ENCODE measurements around the gene ESRRA. TPM values are rescaled to one million over a fixed set of nuclear protein-coding genes. Genes with fewer than 3 reads are reported as not detected.

ESRRA gene
- total and polyA plus RNA-seq, 2 of the 4 experiments (the other 2 are of a cell fraction) = 10.2 to 15.0 TPM

DNA sequence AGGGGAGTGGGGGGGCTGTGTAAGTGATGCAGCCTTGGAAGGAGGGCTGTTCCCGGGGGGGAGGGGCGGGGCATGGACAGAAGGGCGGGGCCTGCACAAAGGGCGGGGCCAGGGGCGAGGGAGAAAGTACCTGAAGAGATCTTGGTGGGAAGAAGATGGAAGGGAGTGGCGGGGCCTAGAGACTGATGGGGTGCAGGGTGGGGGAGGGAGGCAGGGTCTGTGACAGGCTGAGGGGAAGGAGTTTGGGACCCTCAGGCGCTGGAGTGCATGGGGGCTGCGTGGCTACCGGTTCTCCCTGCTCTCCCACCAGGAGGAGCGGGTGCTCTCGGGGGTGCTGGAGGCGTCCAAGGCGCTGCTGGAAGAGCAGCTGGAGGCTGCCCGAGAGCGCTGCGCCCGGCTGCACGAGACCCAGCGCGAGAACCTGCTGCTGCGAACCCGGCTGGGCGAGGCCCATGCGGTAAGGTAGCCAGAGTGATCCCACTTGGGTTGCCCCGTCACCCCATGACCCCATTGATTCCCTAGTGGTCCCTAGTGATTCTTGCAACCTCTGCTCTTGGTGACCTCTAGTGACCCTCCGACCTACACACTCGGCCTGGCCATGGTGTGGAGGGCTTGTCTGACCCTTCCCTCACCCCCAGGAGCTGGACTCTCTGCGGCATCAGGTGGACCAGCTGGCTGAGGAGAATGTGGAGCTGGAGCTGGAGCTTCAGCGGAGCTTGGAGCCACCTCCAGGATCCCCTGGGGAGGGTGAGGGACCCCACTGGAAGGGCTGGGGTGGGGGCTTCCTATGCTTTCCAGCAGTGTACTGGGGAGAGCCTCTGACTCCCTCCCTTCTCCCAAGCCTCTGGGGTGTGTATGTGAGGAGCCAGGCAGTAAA lies 37.8 kb downstream of the ESRRA start:
- intact Hi-C loops (cut with micrococcal nuclease) (no loop called here), dilution Hi-C loops (cut with HindIII; ENCODE audit: low sequenced_read_pairs, unreplicated experiment) (no loop called here), in situ Hi-C loops (cut with MboI; ENCODE audit: low sequenced_read_pairs) (no loop called here)
- peak overlapping the region; percentile 78 for H2AK9ac ChIP-seq (replicated peaks; ENCODE audit: low read depth, low read length, poor library complexity)
- H3K4ac ChIP-seq (ENCODE audit: low read depth, low read length) = no peak overlapping the region
- no peaks in the 10 kb centered on the region for H3K9me1 ChIP-seq (ENCODE audit: insufficient read depth, low read length)
- no peak overlapping the region for H3K23ac ChIP-seq (ENCODE audit: low read depth, low read length)
- ATAC-seq (ENCODE audit: low read depth) (no peak; the same call in 1 of the 2 replicates), DNase-seq (no peak)
- peak overlapping the region; percentile 50; the same call in 1 of the 2 replicates for H3K4me2 ChIP-seq (ENCODE audit: low read depth, low read length)
- H3K4me3 ChIP-seq (ENCODE audit: insufficient read depth, low read depth, low read length) = no peak overlapping the region
- WGBS, 2 experiments (ENCODE audit: extremely low coverage in 2 of 2, insufficient read length in 1 of 2) = 67% methylated on average over 6 of the region's 29 CpGs; no CpG with 5 or more reads in 1 of the 2 experiments
- H3K56ac ChIP-seq (ENCODE audit: extremely low read depth, insufficient read depth, low read length) = no peak overlapping the region
- H2BK120ac ChIP-seq (ENCODE audit: low read depth, low read length) = no peak overlapping the region
- CTCF ChIA-PET = interaction anchor here (0.6 to 2.2 kb wide), 5 partner anchors 10 to 42 kb away, joined by 4 to 11 read pairs (median 6); partner anchors contain the start of genes PRDX5 and TRMT112
- no peak overlapping the region for H2AK5ac ChIP-seq (ENCODE audit: low read depth, low read length)
- peak overlapping the region; percentile 97 for H2AFZ ChIP-seq (replicated peaks; ENCODE audit: low read length, poor library complexity)
- POLR2A ChIA-PET (ENCODE audit: unreplicated experiment) = interaction anchor here (1.1 kb wide), 1 partner anchor 26 kb away, joined by 4 read pairs; the partner anchor contains the start of gene TRMT112
- H3K36me3 ChIP-seq (ENCODE audit: control insufficient read depth, insufficient read depth, low read length) = no peaks in the 10 kb centered on the region
- H3K9me3 ChIP-seq (ENCODE audit: control insufficient read depth, insufficient read depth, low read length) = no peaks in the 10 kb centered on the region
- no peaks in the 10 kb centered on the region for H4K20me1 ChIP-seq (ENCODE audit: insufficient read depth, low read length)
- no peak overlapping the region for H4K91ac ChIP-seq (ENCODE audit: insufficient read depth, low read depth, low read length)
- no peak overlapping the region for H3K27ac ChIP-seq (ENCODE audit: insufficient read depth, low read length)
- no peak overlapping the region for H3K18ac ChIP-seq (ENCODE audit: low read depth, low read length)
- no peak overlapping the region for H2BK20ac ChIP-seq (ENCODE audit: low read depth, low read length)
- no peak overlapping the region for H2BK5ac ChIP-seq (ENCODE audit: low read depth, low read length, poor library complexity, severe bottlenecking)
- TF ChIP-seq FOS (IDR thresholded peaks at IDR 0.05; ENCODE audit: low read depth, low read length) (no peak), NFE2L2 (IDR thresholded peaks at IDR 0.05; ENCODE audit: low read depth, low read length) (no peak), BHLHE40 (IDR thresholded peaks at IDR 0.05; ENCODE audit: low read depth, low read length) (no peak), CTCF (conservative IDR thresholded peaks at IDR 0.05; ENCODE audit: low read depth, low read length) (no peak), RCOR1 (IDR thresholded peaks at IDR 0.05; ENCODE audit: insufficient replicate concordance, low read length) (no peak), MAFK (IDR thresholded peaks at IDR 0.05; ENCODE audit: low read depth, low read length) (no peak)
- no peak overlapping the region for H2BK15ac ChIP-seq (ENCODE audit: low read depth, low read length)
- H3K27me3 ChIP-seq (ENCODE audit: control insufficient read depth, insufficient read depth, low read length) = peaks cover 11% of the 10 kb centered on the region; the same call in 1 of the 2 replicates
- no peaks in the 10 kb centered on the region for H3K79me1 ChIP-seq (ENCODE audit: low read depth in 1 of 2, low read length in 2 of 2)
- no peak overlapping the region for H3K9ac ChIP-seq (ENCODE audit: low read depth, low read length)
- H4K8ac ChIP-seq (ENCODE audit: low read depth in 2 of 2, low read length in 2 of 2) = no peak overlapping the region; a peak in 1 of 4 replicates
- BruUV-seq (replicated peaks) = no TSS peak
- H3K14ac ChIP-seq (replicated peaks; ENCODE audit: low read depth, low read length) = no peak overlapping the region
- no peak overlapping the region for H4K5ac ChIP-seq (ENCODE audit: low read depth, low read length)
- H3K4me1 ChIP-seq (ENCODE audit: control insufficient read depth, insufficient read depth, low read length) = peaks cover 6% of the 10 kb centered on the region

Measured in IMR-90 (cell line).